HepG2 (cell line): Measurements from ENCODE around the gene PRKAR1B. TPM values are rescaled to one million over a fixed set of nuclear protein-coding genes. Genes with fewer than 3 reads are reported as not detected.

Experiments used
- ATAC-seq: fragments of 200-7000 bp; cut with Tn5 transposase; 3 replicates; pipeline ENCODE4 v1.9.1; 2020; ENCODE audit warnings: mild to moderate bottlenecking, moderate library complexity
- BruUV-seq: library from RNA; stranded (reverse); fragments of 400-500 nt; replicated peaks from 2 replicates; lab custom pipeline; 2021; lab: Mats Ljungman, UMichigan
- CTCF ChIA-PET: fragments of 300-600 bp; formaldehyde crosslinking; extraction: SDS; loops from one replicate; lab custom pipeline; 2021; ENCODE audit warnings: low total read pairs, inconsistent platforms, low intra/inter-chr PET ratio; lab: Yijun Ruan, JAX
- POLR2A ChIA-PET: fragments of 350-600 bp; sonication (Branson Sonifier 250); formaldehyde crosslinking; loops from one replicate; lab custom pipeline; 2020; ENCODE audit warnings: antibody characterized with exemption, inconsistent platforms; lab: Yijun Ruan, JAX
- DNase-seq: peaks from one replicate; pipeline ENCODE4 v3.0.0-alpha.2; 2015; ENCODE audit warnings: low spot score
- FAIRE-seq: peaks from 3 replicates; lab custom pipeline; 2011; peaks lifted over from hg19 to GRCh38; lab: Jason Lieb, UNC
- H2AFZ ChIP-seq: one replicate; pipeline ENCODE4 v1.6.1; 2011; ENCODE audit warnings: low read length, inconsistent platforms
- H3K27ac ChIP-seq: fragments of 300-600 bp; 3 replicates; pipeline ENCODE4 v1.8.0; 2011; ENCODE audit warnings: mixed run types, mild to moderate bottlenecking, mixed read lengths, low read length, inconsistent platforms; ENCODE audit not compliant: insufficient read depth; ENCODE audit errors: extremely low read length
- H3K27me3 ChIP-seq, 2 experiments: fragments of 200-600 bp in 1 of 2; 2 replicates in 1 of 2; 3 replicates in 1 of 2; pipeline versions ENCODE4 v1.6.0 to v1.8.0; 2011; ENCODE audit warnings: low read length in 2 of 2, mild to moderate bottlenecking in 2 of 2, moderate library complexity in 2 of 2, inconsistent platforms in 1 of 2; ENCODE audit not compliant: insufficient read depth in 2 of 2, control insufficient read depth in 1 of 2
- H3K36me3 ChIP-seq, 2 experiments: fragments of 200-600 bp in 1 of 2; replicated peaks in 1 of 2; 2 replicates in 1 of 2; 3 replicates in 1 of 2; pipeline versions ENCODE4 v1.5.1 to v1.8.0; 2011; ENCODE audit warnings: low read length in 2 of 2, inconsistent platforms in 1 of 2; ENCODE audit not compliant: insufficient read depth in 2 of 2, control insufficient read depth in 1 of 2
- H3K4me1 ChIP-seq: 2 replicates; pipeline ENCODE4 v1.5.1; 2012; ENCODE audit warnings: low read length, inconsistent platforms; ENCODE audit not compliant: insufficient read depth
- H3K4me2 ChIP-seq: 2 replicates; pipeline ENCODE4 v1.6.0; 2011; ENCODE audit warnings: low read depth, low read length, inconsistent platforms
- H3K4me3 ChIP-seq, 3 experiments: fragments of 200-600 bp in 1 of 3; sonication (generic), shearing (Covaris generic) in 1 of 3; replicated peaks in 1 of 3; 2 replicates each; pipeline ENCODE4 v1.5.1; 2011 to 2016; ENCODE audit warnings: low read length in 3 of 3, inconsistent platforms in 2 of 3, low read depth in 2 of 3, mild to moderate bottlenecking in 2 of 3, control low read depth in 1 of 3, mixed read lengths in 1 of 3; ENCODE audit not compliant: insufficient read depth in 1 of 3
- H3K79me2 ChIP-seq: one replicate; pipeline ENCODE4 v1.6.1; 2011; ENCODE audit warnings: low read length, inconsistent platforms; ENCODE audit not compliant: insufficient read depth
- H3K9ac ChIP-seq: 2 replicates; pipeline ENCODE4 v1.6.0; 2011; ENCODE audit warnings: mild to moderate bottlenecking, low read depth, low read length, inconsistent platforms; ENCODE audit not compliant: insufficient read depth
- H3K9me3 ChIP-seq: 2 replicates; pipeline ENCODE4 v1.5.1; 2012; ENCODE audit warnings: mild to moderate bottlenecking, low read length
- H4K20me1 ChIP-seq: 2 replicates; pipeline ENCODE4 v1.6.0; 2011; ENCODE audit warnings: inconsistent platforms, mild to moderate bottlenecking, low read length, moderate library complexity; ENCODE audit not compliant: insufficient read depth
- LBX2 ChIP-seq: sonication (generic); formaldehyde crosslinking; IDR thresholded peaks from 2 replicates; pipeline ENCODE4 v1.5.0; 2020; ENCODE audit warnings: missing genetic modification reagents, mild to moderate bottlenecking, borderline replicate concordance
- NFIB ChIP-seq: sonication (generic); formaldehyde crosslinking; IDR thresholded peaks from 2 replicates; pipeline ENCODE4 v1.9.0; 2021; ENCODE audit warnings: missing genetic modification reagents, mild to moderate bottlenecking, borderline replicate concordance
- NFIC ChIP-seq: IDR thresholded peaks from 2 replicates; pipeline ENCODE4 v1.6.1; 2012; ENCODE audit warnings: mild to moderate bottlenecking, low read length, inconsistent platforms
- PRPF4 ChIP-seq: fragments of 200-400 bp; formaldehyde crosslinking; IDR thresholded peaks from 2 replicates; pipeline ENCODE4 v1.6.1; 2016; ENCODE audit warnings: low read length, low read depth; ENCODE audit not compliant: poor library complexity, severe bottlenecking
- RCOR2 ChIP-seq: IDR thresholded peaks from 2 replicates; pipeline ENCODE4 v1.6.1; 2016; ENCODE audit warnings: missing biosample characterization, missing genetic modification reagents
- SPEN ChIP-seq: sonication (generic); formaldehyde crosslinking; IDR thresholded peaks from 2 replicates; pipeline ENCODE4 v1.5.1; 2020; ENCODE audit warnings: low read depth, mild to moderate bottlenecking, missing genetic modification reagents
- TCF12 ChIP-seq, 2 experiments: fragments of 450-650 bp in 1 of 2; sonication (generic) in 1 of 2; formaldehyde crosslinking in 1 of 2; IDR thresholded peaks; 2 replicates each; pipeline versions ENCODE4 v1.6.1 to v1.8.0; 2017 to 2022; ENCODE audit warnings: antibody characterized with exemption in 1 of 2, mild to moderate bottlenecking in 1 of 2, missing genetic modification reagents in 1 of 2, moderate library complexity in 1 of 2
- YEATS2 ChIP-seq: sonication (generic); formaldehyde crosslinking; IDR thresholded peaks from 2 replicates; pipeline ENCODE4 v1.4.0; 2020; ENCODE audit warnings: missing genetic modification reagents, borderline replicate concordance
- ZNF101 ChIP-seq: sonication (generic); formaldehyde crosslinking; IDR thresholded peaks from 2 replicates; pipeline ENCODE4 v1.4.0; 2020; ENCODE audit warnings: mild to moderate bottlenecking, low read depth, missing genetic modification reagents, borderline replicate concordance
- ZNF720 ChIP-seq: sonication (generic); formaldehyde crosslinking; IDR thresholded peaks from 2 replicates; pipeline ENCODE4 v1.4.0; 2020; ENCODE audit warnings: missing genetic modification reagents
- WGBS: methylation state at CpG from one replicate; pipeline ENCODE4 v1.1.6; 2017; ENCODE audit warnings: low lambda C conversion rate; 5-methylcytosine and 5-hydroxymethylcytosine counted together
- in situ Hi-C: cut with HindIII; loops from 2 replicates; pipeline ENCODE4 v1.10.0; 2017; ENCODE audit warnings: low pct_unique_long_range_greater_than_20kb; ENCODE audit not compliant: extremely low pct_ligation_motif_present
- intact Hi-C: fragments of 100-400 bp; cut with micrococcal nuclease; formaldehyde crosslinking; loops from one replicate; pipeline ENCODE4 v1.10.0; 2022; ENCODE audit not compliant: unreplicated experiment
- polyA plus RNA-seq, 8 experiments: library from polyadenylated mRNA; depleted of rRNA in 3 of 8; stranded (reverse) in 7 of 8; unstranded in 1 of 8; fragments of >200 nt; fragmentation: Illumina TruSeq in 4 of 8; extraction: Trizol in 4 of 8; gene quantifications; 2 replicates each; pipeline versions ENCODE4 v1.2.1 to v1.2.3, GENCODE V29; 2011 to 2016; ENCODE audit warnings: low read depth in 4 of 8, missing spikeins in 1 of 8, mixed read lengths in 1 of 8; ENCODE audit not compliant: insufficient read depth in 1 of 8
- total RNA-seq, 5 experiments: library from RNA; depleted of rRNA; stranded (reverse); fragments of >200 nt; fragmentation: Illumina TruSeq; extraction: Trizol; gene quantifications; 2 replicates each; pipeline ENCODE4 v1.2.3, GENCODE V29; 2016; ENCODE audit warnings: low read depth in 1 of 5
- TF ChIP-seq, protein P1 (sequence below): sonication (generic); formaldehyde crosslinking; IDR thresholded peaks from 2 replicates; pipeline ENCODE4 v1.4.0; 2020; ENCODE audit warnings: missing genetic modification reagents
- TF ChIP-seq, protein P2 (sequence below): IDR thresholded peaks from 2 replicates; pipeline ENCODE4 v1.6.1; 2012; ENCODE audit warnings: low read depth, low read length, improper control_type of control experiment
- TF ChIP-seq, protein P3 (sequence below): sonication (generic); formaldehyde crosslinking; IDR thresholded peaks from 2 replicates; pipeline ENCODE4 v1.5.1; 2020; ENCODE audit warnings: missing genetic modification reagents, mild to moderate bottlenecking, borderline replicate concordance

Gene PRKAR1B
- total and polyA plus RNA-seq, 2 of the 13 experiments (the other 11 are each of a cell fraction or from before 2014, with no cell fraction given): 7.9 to 28.2 TPM

DNA sequence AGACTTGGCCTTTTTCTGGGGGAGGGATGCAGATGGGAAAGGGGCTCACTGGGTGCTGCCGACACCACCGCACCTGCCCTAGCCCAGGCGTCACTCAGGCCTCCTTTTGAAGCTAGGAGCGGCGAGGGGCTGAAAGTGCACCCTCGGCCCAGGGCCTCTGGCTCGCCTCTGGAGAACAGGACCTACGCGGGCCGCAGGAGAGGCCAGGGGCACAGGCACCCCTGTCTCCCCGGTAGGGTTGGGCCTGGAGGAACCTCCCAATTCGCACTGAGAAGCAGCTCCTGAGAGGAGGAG is 46.5 kb upstream of the PRKAR1B start (continued):
- TF ChIP-seq TCF12 (IDR thresholded peaks at IDR 0.05) (no peak), TCF12 (CRISPR knock-in tag; IDR thresholded peaks at IDR 0.05) (no peak), SPEN (CRISPR knock-in tag) (no peak), YEATS2 (no peak)
- TF ChIP-seq, all 625 proteins: peak for 0

GRCh38 chr7:772861-773621 is 46.0 kb upstream of the PRKAR1B start:
- DNase-seq: no peak
- FAIRE-seq: no peak
- POLR2A ChIA-PET: no interaction called here
- Histone ChIP-seq H3K79me2 (no peaks in the 10 kb centered on the region), H3K4me1 (peaks cover 8% of the 10 kb centered on the region), H3K4me2 (no peak overlapping the region), H3K9me3 (no peaks in the 10 kb centered on the region), H3K27ac (no peak overlapping the region), H3K9ac (no peak overlapping the region), H3K4me3 (no peak overlapping the region), H3K27me3 (no peaks in the 10 kb centered on the region), H4K20me1 (0 out of 2 replicates have a peak, but pooled peaks cover 2% of the 10 kb centered on the region), H3K36me3 (peaks cover 9 to 64% of the 10 kb centered on the region in 2 experiments), H2AFZ (no peak overlapping the region)
- in situ Hi-C loops: no loop called here
- BruUV-seq: no TSS peak
- TF ChIP-seq, protein P1, sequence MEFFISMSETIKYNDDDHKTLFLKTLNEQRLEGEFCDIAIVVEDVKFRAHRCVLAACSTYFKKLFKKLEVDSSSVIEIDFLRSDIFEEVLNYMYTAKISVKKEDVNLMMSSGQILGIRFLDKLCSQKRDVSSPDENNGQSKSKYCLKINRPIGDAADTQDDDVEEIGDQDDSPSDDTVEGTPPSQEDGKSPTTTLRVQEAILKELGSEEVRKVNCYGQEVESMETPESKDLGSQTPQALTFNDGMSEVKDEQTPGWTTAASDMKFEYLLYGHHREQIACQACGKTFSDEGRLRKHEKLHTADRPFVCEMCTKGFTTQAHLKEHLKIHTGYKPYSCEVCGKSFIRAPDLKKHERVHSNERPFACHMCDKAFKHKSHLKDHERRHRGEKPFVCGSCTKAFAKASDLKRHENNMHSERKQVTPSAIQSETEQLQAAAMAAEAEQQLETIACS: no peak
- TF ChIP-seq NFIB (CRISPR knock-in tag) (no peak), LBX2 (no peak), ZNF720 (no peak), PRPF4 (no peak), ZNF101 (CRISPR knock-in tag) (no peak), RCOR2 (no peak), NFIC (no peak)
- TF ChIP-seq, protein P2, sequence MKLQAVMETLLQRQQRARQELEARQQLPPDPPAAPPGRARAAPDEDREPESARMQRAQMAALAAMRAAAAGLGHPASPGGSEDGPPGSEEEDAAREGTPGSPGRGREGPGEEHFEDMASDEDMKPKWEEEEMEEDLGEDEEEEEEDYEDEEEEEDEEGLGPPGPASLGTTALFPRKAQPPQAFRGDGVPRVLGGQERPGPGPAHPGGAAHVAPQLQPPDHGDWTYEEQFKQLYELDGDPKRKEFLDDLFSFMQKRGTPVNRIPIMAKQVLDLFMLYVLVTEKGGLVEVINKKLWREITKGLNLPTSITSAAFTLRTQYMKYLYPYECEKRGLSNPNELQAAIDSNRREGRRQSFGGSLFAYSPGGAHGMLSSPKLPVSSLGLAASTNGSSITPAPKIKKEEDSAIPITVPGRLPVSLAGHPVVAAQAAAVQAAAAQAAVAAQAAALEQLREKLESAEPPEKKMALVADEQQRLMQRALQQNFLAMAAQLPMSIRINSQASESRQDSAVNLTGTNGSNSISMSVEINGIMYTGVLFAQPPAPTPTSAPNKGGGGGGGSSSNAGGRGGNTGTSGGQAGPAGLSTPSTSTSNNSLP: no peak
- TF ChIP-seq, protein P3, sequence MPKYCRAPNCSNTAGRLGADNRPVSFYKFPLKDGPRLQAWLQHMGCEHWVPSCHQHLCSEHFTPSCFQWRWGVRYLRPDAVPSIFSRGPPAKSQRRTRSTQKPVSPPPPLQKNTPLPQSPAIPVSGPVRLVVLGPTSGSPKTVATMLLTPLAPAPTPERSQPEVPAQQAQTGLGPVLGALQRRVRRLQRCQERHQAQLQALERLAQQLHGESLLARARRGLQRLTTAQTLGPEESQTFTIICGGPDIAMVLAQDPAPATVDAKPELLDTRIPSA (CRISPR knock-in tag): no peak
- CTCF ChIA-PET: no interaction called here
- no peak for ATAC-seq
- intact Hi-C loops: no loop called here
- 96% methylated on average over 22 of the region's 32 CpGs for WGBS
